ENCODE measurements around the gene LHFPL6.

GRCh38 chr13:39486758-39487157, 116.2 kb downstream of the LHFPL6 start:
- no peak for TF ChIP-seq POLR2A (IDR thresholded peaks at IDR 0.05)
- TF ChIP-seq CTCF (IDR thresholded peaks at IDR 0.05) = no peak
